GM23338 (cell line): ENCODE data around the gene NAA16.

Experiments
- CREB1 ChIP-seq: fragments of 250-450 bp; sonication (Bioruptor Pico); IDR thresholded peaks from 2 replicates; pipeline ENCODE4 v1.5.0; 2020; ENCODE audit warnings: low read depth, mild to moderate bottlenecking, moderate library complexity
- EZH2 ChIP-seq: fragments of 200-600 bp; sonication (generic); IDR thresholded peaks from one replicate; pipeline ENCODE4 v1.8.0; 2017; ENCODE audit warnings: antibody characterized with exemption, mild to moderate bottlenecking, low read depth; ENCODE audit not compliant: unreplicated experiment
- EZH2phosphoT487 ChIP-seq: fragments of 200-600 bp; sonication (generic); IDR thresholded peaks from one replicate; pipeline ENCODE4 v1.8.1; 2018; ENCODE audit warnings: antibody characterized with exemption; ENCODE audit not compliant: unreplicated experiment
- TF ChIP-seq, protein P1 (sequence below), 2 experiments: fragments of 200-600 bp in 1 of 2; sonication (generic) in 1 of 2; conservative IDR thresholded peaks; 2 replicates each; pipeline versions ENCODE4 v1.5.1 to v1.6.1; 2016 to 2017; ENCODE audit warnings: antibody characterized with exemption in 2 of 2, low read depth in 2 of 2, mild to moderate bottlenecking in 2 of 2, moderate library complexity in 1 of 2
- TF ChIP-seq, protein P2 (sequence below): IDR thresholded peaks from one replicate; pipeline ENCODE4 v1.6.1; 2018; ENCODE audit warnings: antibody characterized with exemption; ENCODE audit not compliant: unreplicated experiment

DNA sequence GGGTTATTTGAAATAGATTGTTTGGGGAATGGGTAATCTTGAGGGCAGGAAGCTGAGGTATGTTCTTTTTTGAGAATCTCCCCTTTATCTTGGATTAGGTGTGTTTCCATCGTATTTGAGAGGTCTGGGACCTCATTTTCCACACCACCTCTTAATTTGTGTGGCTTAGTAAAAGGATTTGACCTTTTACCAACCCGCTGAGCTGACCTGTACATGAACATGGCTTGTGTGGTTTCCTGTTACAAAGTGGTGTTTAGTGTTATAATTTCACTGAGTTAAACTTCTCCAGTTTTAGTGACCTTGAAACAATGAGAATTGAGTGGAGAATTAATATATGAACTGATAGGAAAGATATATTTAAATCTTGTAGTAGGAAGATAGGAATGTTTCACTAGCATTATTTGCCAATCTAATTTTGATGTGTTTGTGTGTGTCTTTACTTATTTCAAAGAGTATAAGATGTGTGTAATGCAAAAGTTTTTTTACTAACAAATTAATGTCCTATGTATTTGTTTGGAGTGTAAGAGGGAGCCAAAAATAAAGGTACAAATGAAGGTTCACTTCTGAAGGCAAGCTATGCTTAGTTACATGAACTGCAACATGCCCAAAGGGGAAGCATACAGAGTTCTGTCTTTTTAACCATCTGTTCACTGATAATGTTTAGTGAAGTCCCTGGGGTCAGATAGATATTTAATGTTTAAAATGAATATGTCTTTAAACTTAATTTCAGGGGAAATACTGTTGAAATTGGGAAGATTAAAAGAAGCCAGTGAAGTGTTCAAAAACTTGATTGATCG lies 17.1 kb downstream of the NAA16 start:
- TF ChIP-seq, protein P1, sequence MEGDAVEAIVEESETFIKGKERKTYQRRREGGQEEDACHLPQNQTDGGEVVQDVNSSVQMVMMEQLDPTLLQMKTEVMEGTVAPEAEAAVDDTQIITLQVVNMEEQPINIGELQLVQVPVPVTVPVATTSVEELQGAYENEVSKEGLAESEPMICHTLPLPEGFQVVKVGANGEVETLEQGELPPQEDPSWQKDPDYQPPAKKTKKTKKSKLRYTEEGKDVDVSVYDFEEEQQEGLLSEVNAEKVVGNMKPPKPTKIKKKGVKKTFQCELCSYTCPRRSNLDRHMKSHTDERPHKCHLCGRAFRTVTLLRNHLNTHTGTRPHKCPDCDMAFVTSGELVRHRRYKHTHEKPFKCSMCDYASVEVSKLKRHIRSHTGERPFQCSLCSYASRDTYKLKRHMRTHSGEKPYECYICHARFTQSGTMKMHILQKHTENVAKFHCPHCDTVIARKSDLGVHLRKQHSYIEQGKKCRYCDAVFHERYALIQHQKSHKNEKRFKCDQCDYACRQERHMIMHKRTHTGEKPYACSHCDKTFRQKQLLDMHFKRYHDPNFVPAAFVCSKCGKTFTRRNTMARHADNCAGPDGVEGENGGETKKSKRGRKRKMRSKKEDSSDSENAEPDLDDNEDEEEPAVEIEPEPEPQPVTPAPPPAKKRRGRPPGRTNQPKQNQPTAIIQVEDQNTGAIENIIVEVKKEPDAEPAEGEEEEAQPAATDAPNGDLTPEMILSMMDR (conservative IDR thresholded peaks at IDR 0.05; ENCODE audit: low read depth in 2 of 2): no peak
- TF ChIP-seq, protein P2, sequence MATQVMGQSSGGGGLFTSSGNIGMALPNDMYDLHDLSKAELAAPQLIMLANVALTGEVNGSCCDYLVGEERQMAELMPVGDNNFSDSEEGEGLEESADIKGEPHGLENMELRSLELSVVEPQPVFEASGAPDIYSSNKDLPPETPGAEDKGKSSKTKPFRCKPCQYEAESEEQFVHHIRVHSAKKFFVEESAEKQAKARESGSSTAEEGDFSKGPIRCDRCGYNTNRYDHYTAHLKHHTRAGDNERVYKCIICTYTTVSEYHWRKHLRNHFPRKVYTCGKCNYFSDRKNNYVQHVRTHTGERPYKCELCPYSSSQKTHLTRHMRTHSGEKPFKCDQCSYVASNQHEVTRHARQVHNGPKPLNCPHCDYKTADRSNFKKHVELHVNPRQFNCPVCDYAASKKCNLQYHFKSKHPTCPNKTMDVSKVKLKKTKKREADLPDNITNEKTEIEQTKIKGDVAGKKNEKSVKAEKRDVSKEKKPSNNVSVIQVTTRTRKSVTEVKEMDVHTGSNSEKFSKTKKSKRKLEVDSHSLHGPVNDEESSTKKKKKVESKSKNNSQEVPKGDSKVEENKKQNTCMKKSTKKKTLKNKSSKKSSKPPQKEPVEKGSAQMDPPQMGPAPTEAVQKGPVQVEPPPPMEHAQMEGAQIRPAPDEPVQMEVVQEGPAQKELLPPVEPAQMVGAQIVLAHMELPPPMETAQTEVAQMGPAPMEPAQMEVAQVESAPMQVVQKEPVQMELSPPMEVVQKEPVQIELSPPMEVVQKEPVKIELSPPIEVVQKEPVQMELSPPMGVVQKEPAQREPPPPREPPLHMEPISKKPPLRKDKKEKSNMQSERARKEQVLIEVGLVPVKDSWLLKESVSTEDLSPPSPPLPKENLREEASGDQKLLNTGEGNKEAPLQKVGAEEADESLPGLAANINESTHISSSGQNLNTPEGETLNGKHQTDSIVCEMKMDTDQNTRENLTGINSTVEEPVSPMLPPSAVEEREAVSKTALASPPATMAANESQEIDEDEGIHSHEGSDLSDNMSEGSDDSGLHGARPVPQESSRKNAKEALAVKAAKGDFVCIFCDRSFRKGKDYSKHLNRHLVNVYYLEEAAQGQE: no peak
- no peak for TF ChIP-seq EZH2
- no peak for TF ChIP-seq CREB1 (CRISPR knock-in tag)
- no peak for TF ChIP-seq EZH2phosphoT487
